Calu3 (cell line): Measurements from ENCODE around the gene DIPK1A. TPM values are rescaled to one million over a fixed set of nuclear protein-coding genes. Genes with fewer than 3 reads are reported as not detected.

Source experiments
- BruUV-seq: library from RNA; stranded (reverse); fragments of 400-500 nt; replicated peaks from 2 replicates; lab custom pipeline; 2021; lab: Mats Ljungman, UMichigan
- CTCF ChIA-PET: fragments of 300-600 bp; sonication (Branson Sonifier 250); formaldehyde crosslinking; loops from one replicate; lab custom pipeline; 2022; ENCODE audit warnings: antibody characterized with exemption; lab: Charles Lee
- DNase-seq: peaks from one replicate; pipeline ENCODE4 v3.0.0; 2022
- H3K27ac Mint-ChIP-seq: one replicate; pipeline ENCODE4 v1.8.0; 2022; ENCODE audit warnings: mixed read lengths; ENCODE audit not compliant: unreplicated experiment
- H3K27me3 Mint-ChIP-seq: one replicate; pipeline ENCODE4 v1.8.0; 2022; ENCODE audit warnings: mixed read lengths; ENCODE audit not compliant: unreplicated experiment
- H3K36me3 Mint-ChIP-seq: one replicate; pipeline ENCODE4 v1.8.0; 2022; ENCODE audit warnings: mild to moderate bottlenecking, moderate library complexity, mixed read lengths; ENCODE audit not compliant: insufficient read depth, unreplicated experiment
- H3K4me1 Mint-ChIP-seq: one replicate; pipeline ENCODE4 v1.8.0; 2022; ENCODE audit warnings: mild to moderate bottlenecking, low read depth, mixed read lengths; ENCODE audit not compliant: unreplicated experiment
- H3K4me3 Mint-ChIP-seq: one replicate; pipeline ENCODE4 v1.8.0; 2022; ENCODE audit warnings: mild to moderate bottlenecking, low read depth, moderate library complexity, mixed read lengths; ENCODE audit not compliant: unreplicated experiment
- H3K9me3 Mint-ChIP-seq: one replicate; pipeline ENCODE4 v1.8.0; 2022; ENCODE audit warnings: low read depth, mixed read lengths; ENCODE audit not compliant: unreplicated experiment
- CTCF ChIP-seq: fragments of 200-600 bp; IDR thresholded peaks from one replicate; pipeline ENCODE4 v1.8.0; 2022; ENCODE audit warnings: antibody characterized with exemption; ENCODE audit not compliant: unreplicated experiment
- intact Hi-C: fragments of 100-400 bp; cut with micrococcal nuclease; formaldehyde crosslinking; loops from one replicate; pipeline ENCODE4 v1.10.0; 2022; ENCODE audit not compliant: unreplicated experiment
- total RNA-seq: library from RNA; stranded (reverse); gene quantifications from 2 replicates; pipeline ENCODE4 v1.2.3, GENCODE V29; 2022

Gene DIPK1A
- total RNA-seq, 1 experiment from 2014 or later, result 4.9 TPM

GRCh38 chr1:92957030-92957734 lies 4.1 kb downstream of the DIPK1A start:
- intact Hi-C loops, result no loop called here
- no peak for TF ChIP-seq CTCF
- Mint-ChIP-seq H3K27ac (no peak overlapping the region), H3K4me3 (no peak overlapping the region), H3K4me1 (peaks cover 8% of the 10 kb centered on the region), H3K27me3 (no peaks in the 10 kb centered on the region), H3K36me3 (peaks cover 16% of the 10 kb centered on the region), H3K9me3 (no peaks in the 10 kb centered on the region)
- CTCF ChIA-PET, result no interaction called here
- BruUV-seq, result no TSS peak
- DNase-seq, result no peak

- no TSS peak for BruUV-seq
- H3K4me3 Mint-ChIP-seq, result no peak overlapping the region
- DNase-seq, result no peak
- no peak overlapping the region for H3K27ac Mint-ChIP-seq
- no peak for TF ChIP-seq CTCF
- CTCF ChIA-PET, result interaction anchor here (0.7 kb wide), 1 partner anchor 817 kb away, joined by 6 read pairs; no protein-coding TSS in a partner anchor
- peaks cover 8% of the 10 kb centered on the region for H3K4me1 Mint-ChIP-seq
- no peaks in the 10 kb centered on the region for H3K27me3 Mint-ChIP-seq
- intact Hi-C loops, result no loop called here
- H3K9me3 Mint-ChIP-seq, result no peaks in the 10 kb centered on the region
- H3K36me3 Mint-ChIP-seq, result peaks cover 8% of the 10 kb centered on the region
Observed at GRCh38 chr1:92956254-92957029, 4.8 kb downstream of the DIPK1A start.

DNA sequence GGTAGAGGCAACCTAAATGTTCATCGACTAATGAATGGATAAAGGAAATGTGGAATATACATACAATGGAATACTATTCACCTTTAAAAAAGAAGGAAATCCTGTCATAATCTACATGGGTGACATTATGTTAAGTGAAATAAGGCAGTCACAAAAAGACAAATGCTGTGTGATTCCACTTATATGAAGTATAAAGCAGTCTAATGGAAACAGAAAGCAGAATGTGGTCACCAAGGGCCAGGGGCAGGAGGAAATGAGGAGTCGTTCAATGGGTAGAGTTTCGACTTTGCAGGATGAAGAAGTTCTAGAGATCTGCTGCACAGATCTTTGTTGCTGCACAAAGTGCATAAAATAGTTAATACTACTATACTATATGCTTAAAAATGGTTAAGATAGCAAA lies 7.8 kb downstream of the DIPK1A start:
- no TSS peak for BruUV-seq
- H3K4me1 Mint-ChIP-seq, result peaks cover 5% of the 10 kb centered on the region
- CTCF ChIA-PET, result no interaction called here
- no peaks in the 10 kb centered on the region for H3K27me3 Mint-ChIP-seq
- H3K4me3 Mint-ChIP-seq, result no peak overlapping the region
- intact Hi-C loops, result no loop called here
- H3K36me3 Mint-ChIP-seq, result no peaks in the 10 kb centered on the region
- no peak overlapping the region for H3K27ac Mint-ChIP-seq
- DNase-seq, result no peak
- TF ChIP-seq CTCF, result no peak
- no peaks in the 10 kb centered on the region for H3K9me3 Mint-ChIP-seq

- Mint-ChIP-seq H3K27me3 (no peaks in the 10 kb centered on the region), H3K27ac (no peak overlapping the region), H3K36me3 (no peaks in the 10 kb centered on the region), H3K4me3 (no peak overlapping the region), H3K4me1 (no peaks in the 10 kb centered on the region), H3K9me3 (peaks cover under 1% of the 10 kb centered on the region)
- CTCF ChIA-PET, result no interaction called here
- intact Hi-C loops, result no loop called here
- TF ChIP-seq CTCF, result no peak
- BruUV-seq, result no TSS peak
- DNase-seq, result no peak
Observed at GRCh38 chr1:92952714-92953113, 8.5 kb downstream of the DIPK1A start.
